ENCODE measurements around the gene FZD7. TPM values are rescaled to one million over a fixed set of nuclear protein-coding genes. Genes with fewer than 3 reads are reported as not detected.

The FZD7 gene
- total and polyA plus RNA-seq, 12 donors, result 2.3 to 51.1 (median 28.4) TPM

DNA sequence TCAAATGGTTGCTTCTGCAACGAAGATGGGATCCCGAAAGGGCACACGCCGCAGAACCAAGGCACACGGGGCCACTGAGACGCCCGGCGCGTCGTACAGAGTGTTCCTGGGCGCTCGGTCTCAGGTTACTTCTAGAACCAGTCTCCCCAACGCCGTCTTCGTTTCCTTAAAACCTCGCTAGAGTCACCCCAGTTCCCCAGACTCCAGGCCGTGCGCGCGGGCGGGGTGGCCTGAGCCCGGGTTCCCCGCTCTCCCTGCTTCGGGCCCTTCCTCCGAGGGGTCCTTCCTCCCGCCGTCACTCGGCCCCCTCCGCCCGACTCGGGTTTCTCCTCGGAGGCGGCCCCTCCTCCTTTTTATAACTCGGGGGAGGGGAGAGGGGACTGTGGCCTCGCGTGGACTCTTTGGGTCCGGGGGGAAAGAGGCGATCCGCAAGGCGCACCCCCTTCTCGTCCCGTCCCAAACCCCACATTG is 774 bp upstream of the FZD7 start:
- ATAC-seq (peak; percentile 12 to 57 (median 45)), DNase-seq (peak; percentile 53 to 57)
- H3K27me3 ChIP-seq, result peaks cover 0 to 66% (median 23%) of the 10 kb centered on the region in 7 donors
- no peaks in the 10 kb centered on the region for H3K36me3 ChIP-seq
- peak overlapping the region; percentile 43 to 87 (median 78) for H3K4me3 ChIP-seq
- intact Hi-C loops (cut with DNase I), result loop anchor here in 9 of 10 donors (5.0 to 10.0 kb wide), 9 partner anchors 78 to 248 kb away; partner anchors contain the start of gene ALS2 (in 1 of the 9)
- H3K9me3 ChIP-seq, result no peaks in the 10 kb centered on the region
- TF ChIP-seq, protein P1, sequence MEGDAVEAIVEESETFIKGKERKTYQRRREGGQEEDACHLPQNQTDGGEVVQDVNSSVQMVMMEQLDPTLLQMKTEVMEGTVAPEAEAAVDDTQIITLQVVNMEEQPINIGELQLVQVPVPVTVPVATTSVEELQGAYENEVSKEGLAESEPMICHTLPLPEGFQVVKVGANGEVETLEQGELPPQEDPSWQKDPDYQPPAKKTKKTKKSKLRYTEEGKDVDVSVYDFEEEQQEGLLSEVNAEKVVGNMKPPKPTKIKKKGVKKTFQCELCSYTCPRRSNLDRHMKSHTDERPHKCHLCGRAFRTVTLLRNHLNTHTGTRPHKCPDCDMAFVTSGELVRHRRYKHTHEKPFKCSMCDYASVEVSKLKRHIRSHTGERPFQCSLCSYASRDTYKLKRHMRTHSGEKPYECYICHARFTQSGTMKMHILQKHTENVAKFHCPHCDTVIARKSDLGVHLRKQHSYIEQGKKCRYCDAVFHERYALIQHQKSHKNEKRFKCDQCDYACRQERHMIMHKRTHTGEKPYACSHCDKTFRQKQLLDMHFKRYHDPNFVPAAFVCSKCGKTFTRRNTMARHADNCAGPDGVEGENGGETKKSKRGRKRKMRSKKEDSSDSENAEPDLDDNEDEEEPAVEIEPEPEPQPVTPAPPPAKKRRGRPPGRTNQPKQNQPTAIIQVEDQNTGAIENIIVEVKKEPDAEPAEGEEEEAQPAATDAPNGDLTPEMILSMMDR (IDR thresholded peaks at IDR 0.05), result no peak
- H3K27ac ChIP-seq, result peak overlapping the region; percentile 81 to 98 (median 94)
- WGBS, 2 donors, result 0 to 1% methylated on average over 42 of the region's 42 CpGs
- H3K4me1 ChIP-seq, result peaks cover 13 to 46% (median 28%) of the 10 kb centered on the region in 9 donors

DNA sequence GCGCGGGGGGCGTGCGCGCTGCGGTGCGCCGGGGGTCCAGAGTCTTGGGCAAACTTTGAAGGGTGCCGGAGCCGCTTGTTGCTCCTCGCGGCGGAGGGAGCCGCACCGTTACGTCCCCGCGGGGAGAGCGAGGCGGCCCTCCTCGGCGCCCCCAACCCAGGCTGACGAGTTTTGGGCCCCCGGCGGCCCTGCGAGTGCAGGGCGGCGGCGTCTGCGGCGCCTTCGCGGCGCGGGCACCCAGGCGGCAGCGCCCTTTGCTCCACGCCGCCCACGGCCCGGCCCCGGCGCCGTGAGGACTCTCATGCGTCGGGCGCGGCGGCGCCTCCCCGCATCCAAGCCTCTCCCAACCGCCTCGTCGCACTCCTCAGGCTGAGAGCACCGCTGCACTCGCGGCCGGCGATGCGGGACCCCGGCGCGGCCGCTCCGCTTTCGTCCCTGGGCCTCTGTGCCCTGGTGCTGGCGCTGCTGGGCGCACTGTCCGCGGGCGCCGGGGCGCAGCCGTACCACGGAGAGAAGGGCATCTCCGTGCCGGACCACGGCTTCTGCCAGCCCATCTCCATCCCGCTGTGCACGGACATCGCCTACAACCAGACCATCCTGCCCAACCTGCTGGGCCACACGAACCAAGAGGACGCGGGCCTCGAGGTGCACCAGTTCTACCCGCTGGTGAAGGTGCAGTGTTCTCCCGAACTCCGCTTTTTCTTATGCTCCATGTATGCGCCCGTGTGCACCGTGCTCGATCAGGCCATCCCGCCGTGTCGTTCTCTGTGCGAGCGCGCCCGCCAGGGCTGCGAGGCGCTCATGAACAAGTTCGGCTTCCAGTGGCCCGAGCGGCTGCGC is 814 bp downstream of the FZD7 start:
- Histone ChIP-seq H3K36me3 (no peaks in the 10 kb centered on the region), H3K4me3 (peak overlapping the region; percentile 43 to 87 (median 78)), H3K9me3 (no peaks in the 10 kb centered on the region), H3K27me3 (peaks cover 0 to 81% (median 35%) of the 10 kb centered on the region in 7 donors), H3K27ac (peak overlapping the region; percentile 86 to 98 (median 94)), H3K4me1 (peaks cover 13 to 57% (median 37%) of the 10 kb centered on the region in 9 donors)
- intact Hi-C loops (cut with DNase I), result loop anchor here in 9 of 10 donors (2.0 to 10.0 kb wide), 12 partner anchors 80 to 250 kb away; partner anchors contain the start of gene ALS2 (in 1 of the 9)
- TF ChIP-seq, protein P1 (IDR thresholded peaks at IDR 0.05), result no peak
- peak in 3 of 8 donors; percentile 4 to 20 (median 8) for ATAC-seq
- 0 to 1% methylated on average over 84 to 105 of the region's 105 CpGs for WGBS, 2 donors
- peak in 1 of 2 donors; percentile 40 for DNase-seq

DNA sequence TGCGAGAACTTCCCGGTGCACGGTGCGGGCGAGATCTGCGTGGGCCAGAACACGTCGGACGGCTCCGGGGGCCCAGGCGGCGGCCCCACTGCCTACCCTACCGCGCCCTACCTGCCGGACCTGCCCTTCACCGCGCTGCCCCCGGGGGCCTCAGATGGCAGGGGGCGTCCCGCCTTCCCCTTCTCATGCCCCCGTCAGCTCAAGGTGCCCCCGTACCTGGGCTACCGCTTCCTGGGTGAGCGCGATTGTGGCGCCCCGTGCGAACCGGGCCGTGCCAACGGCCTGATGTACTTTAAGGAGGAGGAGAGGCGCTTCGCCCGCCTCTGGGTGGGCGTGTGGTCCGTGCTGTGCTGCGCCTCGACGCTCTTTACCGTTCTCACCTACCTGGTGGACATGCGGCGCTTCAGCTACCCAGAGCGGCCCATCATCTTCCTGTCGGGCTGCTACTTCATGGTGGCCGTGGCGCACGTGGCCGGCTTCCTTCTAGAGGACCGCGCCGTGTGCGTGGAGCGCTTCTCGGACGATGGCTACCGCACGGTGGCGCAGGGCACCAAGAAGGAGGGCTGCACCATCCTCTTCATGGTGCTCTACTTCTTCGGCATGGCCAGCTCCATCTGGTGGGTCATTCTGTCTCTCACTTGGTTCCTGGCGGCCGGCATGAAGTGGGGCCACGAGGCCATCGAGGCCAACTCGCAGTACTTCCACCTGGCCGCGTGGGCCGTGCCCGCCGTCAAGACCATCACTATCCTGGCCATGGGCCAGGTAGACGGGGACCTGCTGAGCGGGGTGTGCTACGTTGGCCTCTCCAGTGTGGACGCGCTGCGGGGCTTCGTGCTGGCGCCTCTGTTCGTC is 1.7 kb downstream of the FZD7 start:
- no peaks in the 10 kb centered on the region for H3K36me3 ChIP-seq
- TF ChIP-seq, protein P1 (IDR thresholded peaks at IDR 0.05), result peak in 8 of 9 donors; percentile 20 to 69 (median 54)
- peak; percentile 53 to 71 for DNase-seq
- H3K4me3 ChIP-seq, result peak overlapping the region; percentile 43 to 87 (median 78)
- intact Hi-C loops (cut with DNase I), result loop anchor here in 9 of 10 donors (2.0 to 10.0 kb wide), 12 partner anchors 81 to 251 kb away; partner anchors contain the start of gene ALS2 (in 1 of the 9)
- H3K9me3 ChIP-seq, result no peaks in the 10 kb centered on the region
- H3K27me3 ChIP-seq, result peaks cover 0 to 90% (median 44%) of the 10 kb centered on the region in 7 donors
- H3K4me1 ChIP-seq, result peaks cover 13 to 61% (median 45%) of the 10 kb centered on the region in 9 donors
- H3K27ac ChIP-seq, result peak overlapping the region in 8 of 10 donors; percentile 38 to 98 (median 94)
- 10 to 12% methylated on average over 78 of the region's 78 CpGs for WGBS, 2 donors
- peak; percentile 20 to 60 (median 46) for ATAC-seq
